AG09309 (cell line): ENCODE data around the gene GINS2.

Source experiments
- DNase-seq: peaks from one replicate; pipeline ENCODE4 v3.0.0-alpha.2; 2010; ENCODE audit warnings: low read depth
- H3K4me3 ChIP-seq: 2 replicates; pipeline ENCODE4 v1.5.1; 2011; ENCODE audit warnings: mild to moderate bottlenecking, low read depth, low read length, moderate library complexity; ENCODE audit not compliant: control insufficient read depth
- TF ChIP-seq, protein P1 (sequence below): IDR thresholded peaks from 2 replicates; pipeline ENCODE4 v1.5.1; 2011; ENCODE audit warnings: mild to moderate bottlenecking, low read depth, low read length, inconsistent platforms; ENCODE audit not compliant: insufficient read depth, control insufficient read depth; ENCODE audit errors: missing control alignments

Gene GINS2

DNA sequence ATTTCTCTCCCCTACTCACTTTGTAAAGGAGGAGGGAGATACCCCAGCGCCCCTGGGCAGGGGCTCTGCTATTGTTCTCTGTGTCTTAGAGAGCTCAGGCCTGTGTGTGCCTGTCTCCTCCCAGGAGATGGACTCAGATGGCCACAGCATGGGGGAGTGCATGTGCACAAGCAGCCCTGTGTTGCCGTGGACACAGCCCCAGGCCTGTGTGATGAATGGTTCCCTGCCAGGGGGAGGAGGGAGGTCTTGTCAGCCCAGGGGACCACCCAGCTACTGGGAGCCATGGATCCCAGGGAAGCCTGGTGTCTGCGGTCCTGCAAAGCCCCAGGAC lies 26.3 kb downstream of the GINS2 start:
- H3K4me3 ChIP-seq, result no peak overlapping the region
- no peak for DNase-seq
- TF ChIP-seq, protein P1, sequence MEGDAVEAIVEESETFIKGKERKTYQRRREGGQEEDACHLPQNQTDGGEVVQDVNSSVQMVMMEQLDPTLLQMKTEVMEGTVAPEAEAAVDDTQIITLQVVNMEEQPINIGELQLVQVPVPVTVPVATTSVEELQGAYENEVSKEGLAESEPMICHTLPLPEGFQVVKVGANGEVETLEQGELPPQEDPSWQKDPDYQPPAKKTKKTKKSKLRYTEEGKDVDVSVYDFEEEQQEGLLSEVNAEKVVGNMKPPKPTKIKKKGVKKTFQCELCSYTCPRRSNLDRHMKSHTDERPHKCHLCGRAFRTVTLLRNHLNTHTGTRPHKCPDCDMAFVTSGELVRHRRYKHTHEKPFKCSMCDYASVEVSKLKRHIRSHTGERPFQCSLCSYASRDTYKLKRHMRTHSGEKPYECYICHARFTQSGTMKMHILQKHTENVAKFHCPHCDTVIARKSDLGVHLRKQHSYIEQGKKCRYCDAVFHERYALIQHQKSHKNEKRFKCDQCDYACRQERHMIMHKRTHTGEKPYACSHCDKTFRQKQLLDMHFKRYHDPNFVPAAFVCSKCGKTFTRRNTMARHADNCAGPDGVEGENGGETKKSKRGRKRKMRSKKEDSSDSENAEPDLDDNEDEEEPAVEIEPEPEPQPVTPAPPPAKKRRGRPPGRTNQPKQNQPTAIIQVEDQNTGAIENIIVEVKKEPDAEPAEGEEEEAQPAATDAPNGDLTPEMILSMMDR, result no peak

- TF ChIP-seq, protein P1, result no peak
- DNase-seq, result no peak
- no peak overlapping the region for H3K4me3 ChIP-seq
Observed at GRCh38 chr16:85661740-85662481, 26.8 kb downstream of the GINS2 start.

DNA sequence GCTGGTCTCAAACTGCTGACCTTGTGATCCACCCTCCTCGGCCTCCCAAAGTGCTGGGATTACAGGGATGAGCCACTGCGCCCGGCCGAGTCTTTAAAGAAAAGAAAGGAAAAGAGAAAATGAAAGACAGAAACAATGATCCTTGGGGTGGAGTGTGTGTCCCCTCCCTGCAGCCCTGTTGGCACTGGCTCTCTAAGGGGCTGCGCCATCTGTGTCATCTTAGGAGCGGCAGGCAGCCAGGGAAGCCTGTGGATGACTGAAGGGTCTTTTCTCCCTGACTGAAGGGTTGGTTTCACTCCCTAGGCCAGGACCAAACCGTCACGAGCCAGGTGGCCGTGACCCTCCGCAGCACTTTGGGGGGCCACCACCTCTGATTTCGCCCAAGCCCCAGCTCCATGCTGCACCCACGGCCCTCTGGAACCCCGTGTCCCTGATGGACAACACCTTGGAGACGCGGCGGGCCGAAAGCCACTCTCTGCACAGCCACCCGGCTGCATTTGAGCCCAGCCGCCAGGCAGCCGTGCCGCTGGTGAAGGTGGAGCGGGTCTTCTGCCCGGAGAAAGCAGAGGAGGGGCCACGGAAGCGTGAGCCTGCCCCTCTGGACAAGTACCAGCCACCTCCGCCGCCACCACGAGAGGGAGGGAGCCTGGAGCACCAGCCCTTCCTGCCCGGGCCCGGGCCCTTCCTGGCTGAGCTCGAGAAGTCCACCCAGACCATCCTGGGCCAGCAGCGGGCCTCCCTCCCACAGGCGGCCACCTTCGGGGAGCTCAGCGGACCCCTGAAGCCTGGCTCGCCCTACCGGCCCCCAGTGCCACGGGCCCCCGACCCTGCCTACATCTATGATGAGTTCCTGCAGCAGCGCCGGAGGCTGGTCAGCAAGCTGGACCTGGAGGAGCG lies 27.7 kb downstream of the GINS2 start:
- no peak for DNase-seq
- H3K4me3 ChIP-seq, result no peak overlapping the region
- TF ChIP-seq, protein P1, result no peak

GRCh38 chr16:85659805-85660511 lies 28.8 kb downstream of the GINS2 start:
- no peak overlapping the region for H3K4me3 ChIP-seq
- DNase-seq, result no peak
- TF ChIP-seq, protein P1, result peak; percentile 91

DNA sequence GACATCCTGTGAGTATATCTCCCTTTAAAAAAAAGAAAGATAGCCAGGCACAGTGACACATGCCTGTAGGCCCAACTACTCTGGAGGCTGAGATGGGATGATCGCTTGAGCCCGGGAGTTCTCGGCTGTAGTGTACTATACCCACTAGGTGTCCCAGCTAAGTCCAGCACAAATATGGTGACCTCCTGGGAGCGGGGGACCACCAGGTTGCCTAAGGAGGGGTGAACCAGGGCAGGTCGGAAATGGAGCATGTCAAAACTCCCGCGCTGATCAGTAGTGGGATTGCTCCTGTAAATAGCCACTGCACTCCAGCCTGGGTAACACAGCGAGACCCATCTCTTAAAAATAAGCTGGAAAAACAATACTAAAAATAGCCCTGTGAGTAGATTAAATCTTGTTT lies 29.4 kb downstream of the GINS2 start:
- no peak for DNase-seq
- no peak overlapping the region for H3K4me3 ChIP-seq
- TF ChIP-seq, protein P1, result no peak

- TF ChIP-seq, protein P1, result no peak
- no peak overlapping the region for H3K4me3 ChIP-seq
- DNase-seq, result no peak
Observed at GRCh38 chr16:85658504-85659326, 30.0 kb downstream of the GINS2 start.
